GM18507 (cell line): Measurements from ENCODE around the gene LTBP2.
"Not testable (repeated sequence)": the region's sequence is repeated elsewhere in the genome, so short reads cannot be mapped to it uniquely, and the experiment has no call there.

Experiments used
- DNase-seq: peaks from one replicate; pipeline ENCODE4 v3.0.0; 2011; ENCODE audit warnings: low read depth; ENCODE audit not compliant: insufficient read length; ENCODE audit errors: extremely low spot score
- FAIRE-seq: peaks from 2 replicates; lab custom pipeline; 2011; peaks lifted over from hg19 to GRCh38; lab: Jason Lieb, UNC

Gene LTBP2

GRCh38 chr14:74476107-74476506 lies 135.9 kb downstream of the LTBP2 start:
- DNase-seq, result no peak
- FAIRE-seq, result no peak

DNA sequence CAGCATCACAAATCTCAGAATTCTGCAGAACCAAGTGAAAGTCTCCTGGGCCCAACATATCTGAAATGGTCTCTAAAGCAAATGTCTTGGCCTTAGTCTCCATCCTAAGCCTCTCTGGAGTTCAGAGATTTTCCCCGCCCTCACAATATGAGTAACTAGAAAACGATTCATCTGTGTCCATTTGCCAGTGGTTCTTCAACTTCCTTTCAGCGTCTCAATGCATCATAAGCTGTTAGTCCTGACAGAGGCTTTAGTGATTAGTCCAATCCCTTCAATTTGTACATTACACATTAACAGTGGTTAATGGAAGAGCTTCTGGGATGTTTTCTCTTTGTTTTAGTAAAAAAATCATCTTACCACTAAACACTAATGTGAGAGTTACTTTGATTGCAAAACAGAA lies 136.4 kb downstream of the LTBP2 start:
- FAIRE-seq, result no peak
- DNase-seq, result no peak

- DNase-seq (no peak), FAIRE-seq (no peak)
Measured at GRCh38 chr14:74474376-74474775, 137.7 kb downstream of the LTBP2 start.

DNA sequence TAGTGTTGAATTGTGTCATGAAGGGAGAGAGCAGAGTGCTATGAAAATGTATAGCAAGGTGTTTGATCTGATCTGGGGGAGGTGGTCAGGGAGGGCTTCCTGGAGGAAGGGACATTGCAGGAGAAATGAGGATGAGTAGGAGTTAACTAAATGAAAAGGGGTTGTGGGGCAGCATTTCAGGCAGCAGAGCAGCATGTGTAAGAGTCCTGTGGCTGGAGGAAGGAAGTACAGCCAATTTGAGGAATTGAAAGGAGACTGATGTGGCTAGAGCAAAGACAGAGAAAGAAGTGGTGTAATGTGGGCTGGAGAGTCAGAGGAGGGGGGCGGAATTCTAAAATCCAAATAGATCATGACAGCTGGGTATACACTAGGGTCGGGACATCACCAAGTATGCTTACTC lies 139.4 kb downstream of the LTBP2 start:
- DNase-seq (no peak), FAIRE-seq (no peak)

DNA sequence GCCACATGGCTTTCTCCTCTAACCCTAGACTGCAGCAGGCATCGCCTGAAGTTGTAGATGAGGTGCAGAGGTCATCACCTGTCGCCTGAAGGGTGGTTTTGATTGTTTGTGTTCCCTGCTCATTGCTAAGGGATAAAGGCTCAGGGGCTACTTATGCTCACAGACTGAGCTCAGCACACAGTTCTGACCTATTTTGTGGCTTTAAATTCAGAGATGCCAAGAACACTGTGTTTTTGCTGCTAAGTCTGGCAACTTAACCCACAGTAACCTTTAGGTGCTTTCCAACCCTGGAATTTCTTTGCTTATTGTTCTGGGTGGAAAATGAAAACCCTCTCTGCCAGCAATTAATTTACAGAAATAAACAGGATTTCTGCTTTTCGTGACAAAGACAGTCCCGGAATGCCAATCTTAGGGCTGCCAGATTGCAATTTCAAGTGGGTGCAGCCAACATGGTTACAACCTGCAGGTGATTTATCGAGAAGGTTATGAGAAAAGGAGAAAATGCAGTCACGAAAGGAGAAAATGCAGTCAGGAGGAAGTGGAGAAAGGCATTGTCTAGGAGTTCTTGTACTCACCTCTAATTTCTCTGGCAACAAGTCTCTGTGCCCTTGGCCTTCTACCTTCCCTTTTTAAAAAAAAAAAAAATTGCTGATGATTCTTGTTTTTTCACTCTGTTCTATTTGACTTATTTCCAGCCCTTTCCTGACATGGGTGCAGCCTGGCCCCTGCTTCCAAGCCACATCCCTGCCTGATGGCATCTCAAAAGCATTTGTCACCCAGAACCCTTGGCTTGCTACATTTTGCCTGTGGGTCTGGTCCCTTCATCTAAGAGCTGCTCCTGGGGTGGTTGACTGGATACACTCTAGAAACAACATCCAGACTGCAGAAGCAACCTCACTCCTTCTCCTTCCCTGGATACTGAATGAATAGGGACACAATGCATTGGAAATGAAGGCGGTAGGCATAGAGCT lies 142.2 kb downstream of the LTBP2 start:
- FAIRE-seq (no peak), DNase-seq (no peak)

- FAIRE-seq (no peak), DNase-seq (no peak)
Measured at GRCh38 chr14:74468513-74468912, 143.5 kb downstream of the LTBP2 start.

GRCh38 chr14:74465335-74465734 lies 146.7 kb downstream of the LTBP2 start:
- DNase-seq, result no peak
- no peak for FAIRE-seq

GRCh38 chr14:74464785-74465184 lies 147.3 kb downstream of the LTBP2 start:
- FAIRE-seq, result no peak
- no peak for DNase-seq

GRCh38 chr14:74463697-74464096 lies 148.3 kb downstream of the LTBP2 start:
- DNase-seq (no peak), FAIRE-seq (no peak)

DNA sequence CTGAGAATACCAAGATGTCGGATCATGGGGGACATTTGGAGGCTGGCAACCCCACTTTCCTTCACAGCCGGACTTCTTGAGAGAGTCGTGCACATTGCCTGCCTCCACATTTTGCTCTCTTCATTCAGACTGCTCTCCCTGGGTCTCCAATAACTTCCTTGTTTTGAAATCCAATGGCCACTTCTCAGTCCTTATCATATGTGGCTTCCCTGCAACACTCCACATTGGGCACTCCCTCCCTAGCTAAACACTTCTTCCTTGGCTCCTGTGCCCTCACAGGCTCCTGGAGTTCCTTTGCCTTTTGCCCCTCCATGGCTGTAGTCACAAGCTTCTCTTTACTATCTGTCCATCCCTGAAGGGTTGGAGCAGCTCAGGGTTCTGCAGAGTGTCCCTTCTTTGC lies 149.0 kb downstream of the LTBP2 start:
- no peak for DNase-seq
- no peak for FAIRE-seq

- FAIRE-seq (no peak), DNase-seq (no peak)
Measured at GRCh38 chr14:74459976-74460375, 152.1 kb downstream of the LTBP2 start.

- peak; percentile 72 for FAIRE-seq
- no peak for DNase-seq
Measured at GRCh38 chr14:74459289-74459946, 152.6 kb downstream of the LTBP2 start.

GRCh38 chr14:74457565-74457895 lies 154.5 kb downstream of the LTBP2 start:
- FAIRE-seq, result no peak
- DNase-seq, result no peak

DNA sequence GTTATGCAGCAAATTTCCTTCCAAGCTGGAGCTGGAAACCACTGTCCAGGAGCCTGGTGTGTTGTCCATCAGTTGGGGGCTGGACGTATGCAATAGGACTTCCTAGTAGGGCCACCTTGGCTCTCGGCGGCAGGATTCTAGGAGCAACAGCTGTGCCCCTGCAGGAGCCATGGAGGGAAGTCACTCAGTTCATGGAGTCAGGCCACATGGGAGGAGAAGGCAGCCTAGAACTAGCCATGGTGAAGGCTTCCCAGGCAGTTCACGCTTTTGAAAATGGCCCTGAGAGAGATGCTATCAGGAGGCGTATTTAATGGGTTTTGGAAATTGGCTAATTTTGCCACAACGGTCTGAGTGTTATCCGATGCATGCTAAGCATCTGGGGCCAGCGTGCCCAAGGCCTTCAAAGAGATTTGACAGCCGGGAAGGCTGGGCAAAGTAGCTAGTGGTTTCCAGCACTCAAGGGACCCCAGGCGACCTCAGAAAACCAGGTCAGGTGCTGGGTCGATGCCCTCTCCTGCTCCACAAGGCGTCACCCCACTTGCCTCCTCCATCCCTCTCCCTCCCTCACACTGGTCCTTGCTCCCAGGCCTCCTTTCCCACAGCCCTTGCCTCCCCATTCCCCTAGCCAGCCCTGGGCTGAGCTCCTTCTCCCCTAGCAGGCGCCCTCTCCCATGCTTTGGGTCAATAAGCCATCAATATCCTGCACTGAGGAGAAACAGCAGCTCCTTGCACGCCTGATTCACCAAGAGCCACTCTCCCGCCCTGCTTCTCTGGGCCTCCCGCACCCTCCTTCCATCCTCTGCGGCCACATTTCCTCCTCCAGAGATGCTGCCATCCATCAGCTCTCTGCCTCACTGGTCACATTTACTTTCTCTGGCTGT lies 155.1 kb downstream of the LTBP2 start:
- FAIRE-seq (no peak), DNase-seq (no peak)

DNA sequence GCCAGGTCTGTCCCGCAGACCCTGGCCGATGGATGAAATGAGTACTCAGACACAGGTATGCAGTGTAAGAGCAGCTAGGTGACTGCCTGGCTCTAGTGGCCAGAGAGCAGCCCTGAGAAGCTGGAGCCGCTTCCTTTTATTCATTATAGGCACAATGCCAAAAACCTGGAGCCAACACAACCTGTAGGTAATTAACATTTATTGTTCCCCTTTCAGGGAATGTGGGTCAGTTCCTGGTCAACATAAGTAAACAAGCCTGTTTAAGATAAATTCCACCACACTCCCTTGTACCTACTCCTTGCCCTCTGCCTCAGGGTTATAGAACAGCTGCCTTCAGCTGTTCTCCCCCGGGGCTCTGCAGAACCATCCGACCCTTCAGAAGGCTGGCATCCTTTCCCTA lies 157.6 kb downstream of the LTBP2 start:
- FAIRE-seq, DNase-seq: not testable (repeated sequence)
